HG03064 (cell line): ENCODE results near the gene MACROH2A2.

Source experiments
- ATAC-seq: cut with Tn5 transposase; IDR thresholded peaks from one replicate; pipeline ENCODE4 v1.9.1; 2021; ENCODE audit warnings: low read depth; ENCODE audit not compliant: unreplicated experiment

The MACROH2A2 gene

GRCh38 chr10:70125918-70126552 lies 73.4 kb downstream of the MACROH2A2 start:
- ATAC-seq = no peak

- ATAC-seq = no peak
Measured at GRCh38 chr10:70126700-70127395, 74.2 kb downstream of the MACROH2A2 start.

GRCh38 chr10:70130878-70131559 lies 78.4 kb downstream of the MACROH2A2 start:
- ATAC-seq = no peak

- no peak for ATAC-seq
Measured at GRCh38 chr10:70131560-70131937, 78.9 kb downstream of the MACROH2A2 start.

- ATAC-seq = peak; percentile 67
Measured at GRCh38 chr10:70132098-70133029, 79.7 kb downstream of the MACROH2A2 start, which contains the start of gene AIFM2. TSS of gene AIFM2 (minus strand) at chr10:70132825. CDS start at chr10:70124084, 8,741 bp downstream.

- ATAC-seq = no peak
Measured at GRCh38 chr10:70135046-70135445, 82.4 kb downstream of the MACROH2A2 start.

- ATAC-seq = no peak
Measured at GRCh38 chr10:70135684-70136083, 83.0 kb downstream of the MACROH2A2 start.

- ATAC-seq = no peak
Measured at GRCh38 chr10:70137135-70137534, 84.5 kb downstream of the MACROH2A2 start.

- no peak for ATAC-seq
Measured at GRCh38 chr10:70137927-70138883, 85.6 kb downstream of the MACROH2A2 start.

GRCh38 chr10:70139151-70139996 lies 86.7 kb downstream of the MACROH2A2 start:
- ATAC-seq = no peak

GRCh38 chr10:70139997-70140250 lies 87.3 kb downstream of the MACROH2A2 start:
- no peak for ATAC-seq

GRCh38 chr10:70140297-70140696 lies 87.7 kb downstream of the MACROH2A2 start:
- no peak for ATAC-seq

- ATAC-seq = no peak
Measured at GRCh38 chr10:70142555-70142954, 89.9 kb downstream of the MACROH2A2 start.

GRCh38 chr10:70144372-70145110 lies 91.9 kb downstream of the MACROH2A2 start:
- ATAC-seq = no peak

GRCh38 chr10:70145166-70145665 lies 92.6 kb downstream of the MACROH2A2 start:
- ATAC-seq = peak; percentile 3

- ATAC-seq = peak; percentile 42
Measured at GRCh38 chr10:70145666-70146488, 93.2 kb downstream of the MACROH2A2 start.
